K562 (cell line): ENCODE measurements around the gene ARHGEF4. TPM values are rescaled to one million over a fixed set of nuclear protein-coding genes. Genes with fewer than 3 reads are reported as not detected.

ENCODE experiments used
- ATAC-seq: fragments of 200-7000 bp; cut with Tn5 transposase; 3 replicates; pipeline ENCODE4 v1.9.1; 2020; ENCODE audit warnings: moderate library complexity
- BruUV-seq: library from RNA; stranded (reverse); fragments of 400-500 nt; replicated peaks from 2 replicates; lab custom pipeline; 2021; lab: Mats Ljungman, UMichigan
- CTCF ChIA-PET: fragments of 300-600 bp; formaldehyde crosslinking; extraction: SDS; loops from one replicate; lab custom pipeline; 2021; ENCODE audit warnings: low intra/inter-chr PET ratio; lab: Yijun Ruan, JAX
- POLR2A ChIA-PET: fragments of 300-600, 350-650 bp; sonication (Branson Sonifier 250); formaldehyde crosslinking; extraction: SDS; loops from one replicate; lab custom pipeline; 2021; ENCODE audit warnings: antibody characterized with exemption, inconsistent platforms; lab: Yijun Ruan, JAX
- DNase-seq, 4 experiments: peaks; one replicate each; pipeline versions ENCODE4 v3.0.0 to v3.0.0-alpha.2; 2011 to 2018; ENCODE audit warnings: low spot score in 3 of 4, mixed read lengths in 3 of 4; ENCODE audit errors: extremely low read depth in 1 of 4
- FAIRE-seq: peaks from 2 replicates; lab custom pipeline; 2011; peaks lifted over from hg19 to GRCh38; lab: Jason Lieb, UNC
- H2AFZ ChIP-seq: 2 replicates; pipeline ENCODE4 v1.6.0; 2011; ENCODE audit warnings: low read depth, low read length, control low read depth, inconsistent platforms
- H3K27ac ChIP-seq: fragments of 200-600 bp; 3 replicates; pipeline ENCODE4 v1.8.0; 2011; ENCODE audit warnings: low read depth, mild to moderate bottlenecking, control low read depth, inconsistent platforms, low read length, moderate library complexity, mixed read lengths; ENCODE audit errors: extremely low read depth
- H3K27me3 ChIP-seq, 2 experiments: fragments of 300-600 bp in 1 of 2; 2 replicates in 1 of 2; 3 replicates in 1 of 2; pipeline versions ENCODE4 v1.6.0 to v1.8.0; 2011; ENCODE audit warnings: inconsistent platforms in 2 of 2, low read length in 2 of 2, mild to moderate bottlenecking in 1 of 2, mixed read lengths in 1 of 2, moderate library complexity in 1 of 2; ENCODE audit not compliant: control insufficient read depth in 2 of 2, insufficient read depth in 2 of 2
- H3K36me3 ChIP-seq: fragments of 300-600 bp; 3 replicates; pipeline ENCODE4 v1.8.0; 2011; ENCODE audit warnings: mild to moderate bottlenecking, low read length, inconsistent platforms; ENCODE audit not compliant: control insufficient read depth, insufficient read depth
- H3K4me1 ChIP-seq, 2 experiments: fragments of 200-600 bp in 1 of 2; replicated peaks in 1 of 2; 2 replicates in 1 of 2; 3 replicates in 1 of 2; pipeline versions ENCODE4 v1.5.1 to v1.8.0; 2011; ENCODE audit warnings: inconsistent platforms in 2 of 2, low read length in 2 of 2, mild to moderate bottlenecking in 1 of 2, mixed read lengths in 1 of 2, moderate library complexity in 1 of 2; ENCODE audit not compliant: control insufficient read depth in 2 of 2, insufficient read depth in 2 of 2
- H3K4me2 ChIP-seq: 2 replicates; pipeline ENCODE4 v1.6.1; 2011; ENCODE audit warnings: low read length, control low read depth, inconsistent platforms, mixed read lengths; ENCODE audit not compliant: insufficient read depth
- H3K4me3 ChIP-seq: fragments of 200-600 bp; sonication (generic), shearing (Covaris generic); 2 replicates; pipeline ENCODE4 v1.5.1; 2016; ENCODE audit warnings: control low read depth, inconsistent platforms
- H3K79me2 ChIP-seq: fragments of 200-600 bp; 3 replicates; pipeline ENCODE4 v1.8.0; 2011; ENCODE audit warnings: low read length, inconsistent platforms; ENCODE audit not compliant: control insufficient read depth, insufficient read depth
- H3K9ac ChIP-seq, 2 experiments: 2 replicates each; pipeline versions ENCODE4 v1.6.0 to v1.6.1; 2011; ENCODE audit warnings: low read depth in 2 of 2, low read length in 2 of 2, control low read depth in 1 of 2, inconsistent platforms in 1 of 2, mild to moderate bottlenecking in 1 of 2, mixed read lengths in 1 of 2; ENCODE audit not compliant: insufficient read depth in 1 of 2
- H3K9me1 ChIP-seq: one replicate; pipeline ENCODE4 v1.6.0; 2011; ENCODE audit warnings: inconsistent platforms, mild to moderate bottlenecking, low read length, moderate library complexity; ENCODE audit not compliant: control insufficient read depth, insufficient read depth
- H3K9me3 ChIP-seq: replicated peaks from 2 replicates; pipeline ENCODE4 v1.5.1; 2011; ENCODE audit warnings: low read depth, low read length, inconsistent platforms; ENCODE audit not compliant: control insufficient read depth, insufficient read depth
- H4K20me1 ChIP-seq: replicated peaks from 2 replicates; pipeline ENCODE4 v1.6.1; 2011; ENCODE audit warnings: low read length, inconsistent platforms, mixed read lengths; ENCODE audit not compliant: control insufficient read depth, insufficient read depth
- BCL6 ChIP-seq: fragments of 250-450 bp; sonication (Bioruptor Pico); IDR thresholded peaks from 2 replicates; pipeline ENCODE4 v1.4.0; 2020
- ILK ChIP-seq: fragments of 450-650 bp; IDR thresholded peaks from 2 replicates; pipeline ENCODE4 v1.6.1; 2016; ENCODE audit warnings: missing genetic modification characterization, low read depth, mild to moderate bottlenecking, missing compliant biosample characterization, moderate library complexity, borderline replicate concordance
- IRF2 ChIP-seq: sonication (generic); formaldehyde crosslinking; IDR thresholded peaks from 2 replicates; pipeline ENCODE4 v1.8.1; 2022; ENCODE audit warnings: mild to moderate bottlenecking, missing genetic modification reagents
- MIER1 ChIP-seq: fragments of 450-650 bp; IDR thresholded peaks from 2 replicates; pipeline ENCODE4 v1.6.1; 2016; ENCODE audit warnings: antibody characterized with exemption, mild to moderate bottlenecking, low read depth
- MTA1 ChIP-seq: fragments of 450-650 bp; IDR thresholded peaks from 2 replicates; pipeline ENCODE4 v1.6.1; 2017; ENCODE audit warnings: borderline replicate concordance
- NR1H2 ChIP-seq: sonication (generic); formaldehyde crosslinking; IDR thresholded peaks from 2 replicates; pipeline ENCODE4 v1.4.0; 2020; ENCODE audit warnings: mild to moderate bottlenecking, missing genetic modification reagents
- SLC30A9 ChIP-seq: fragments of 250-450 bp; sonication (Bioruptor Pico); IDR thresholded peaks from 2 replicates; pipeline ENCODE4 v1.8.0; 2022; ENCODE audit warnings: mild to moderate bottlenecking, moderate library complexity
- SREBF2 ChIP-seq: sonication (generic); formaldehyde crosslinking; IDR thresholded peaks from 2 replicates; pipeline ENCODE4 v1.4.0; 2020; ENCODE audit warnings: mild to moderate bottlenecking, missing genetic modification reagents
- ZEB2 ChIP-seq: fragments of 450-650 bp; IDR thresholded peaks from 2 replicates; pipeline ENCODE4 v1.6.1; 2016
- ZFP30 ChIP-seq: fragments of 250-450 bp; sonication (Bioruptor Pico); IDR thresholded peaks from 2 replicates; pipeline ENCODE4 v1.8.0; 2022; ENCODE audit warnings: moderate library complexity, mild to moderate bottlenecking, inconsistent platforms, borderline replicate concordance
- ZNF644 ChIP-seq: fragments of 200-800 bp; sonication (Bioruptor generic); IDR thresholded peaks from 2 replicates; pipeline ENCODE4 v1.6.1; 2016; ENCODE audit warnings: low read depth, missing genetic modification characterization, missing compliant biosample characterization
- ZNF778 ChIP-seq: fragments of 450-650 bp; formaldehyde crosslinking; IDR thresholded peaks from 2 replicates; pipeline ENCODE4 v1.4.0; 2020; ENCODE audit warnings: mild to moderate bottlenecking, moderate library complexity
- WGBS: fragments of 100-300 bp; shearing (Covaris generic); methylation state at CpG from one replicate; pipeline ENCODE4 v1.1.6; 2016; ENCODE audit warnings: low coverage, mixed read lengths; ENCODE audit not compliant: insufficient coverage; ENCODE audit errors: missing lambda C conversion rate; 5-methylcytosine and 5-hydroxymethylcytosine counted together
- in situ Hi-C: fragments of 300-500 bp; cut with MboI; formaldehyde crosslinking; loops from 4 replicates; pipeline ENCODE4 v1.15.0; 2018; ENCODE audit warnings: inconsistent platforms, mixed read lengths
- intact Hi-C: fragments of 100-400 bp; cut with micrococcal nuclease; formaldehyde crosslinking; loops from 2 replicates; pipeline ENCODE4 v1.14.2; 2022
- polyA plus RNA-seq, 8 experiments: library from polyadenylated mRNA; depleted of rRNA in 4 of 8; stranded (reverse) in 5 of 8; unstranded in 3 of 8; fragments of >200 nt; fragmentation: Nextera tagmentation in 2 of 8; fragmentation: Illumina TruSeq in 1 of 8; extraction: Ambion mirVana in 2 of 8; extraction: Trizol in 1 of 8; gene quantifications; 2 replicates each; pipeline versions ENCODE4 v1.2.1 to v1.2.3, GENCODE V29; 2011 to 2014; ENCODE audit warnings: inconsistent platforms in 1 of 8, missing spikeins in 1 of 8
- total RNA-seq, 7 experiments: library from RNA; depleted of rRNA in 6 of 7; stranded (reverse); fragments of >200 nt in 6 of 7; fragmentation: Illumina TruSeq in 2 of 7; extraction: Trizol in 2 of 7; gene quantifications; 2 replicates each; pipeline versions ENCODE4 v1.2.1 to v1.2.3, GENCODE V29; 2011 to 2021; ENCODE audit warnings: low replicate concordance in 1 of 7
- TF ChIP-seq, protein P1 (sequence below), 2 experiments: fragments of 150-350 bp in 1 of 2; IDR thresholded peaks; 2 replicates each; pipeline ENCODE4 v1.6.1; 2012 to 2016; ENCODE audit warnings: low read depth in 2 of 2, low read length in 2 of 2, mild to moderate bottlenecking in 1 of 2, moderate library complexity in 1 of 2
- TF ChIP-seq, protein P2 (sequence below): sonication (generic); IDR thresholded peaks from 2 replicates; pipeline ENCODE4 v1.6.1; 2016
- TF ChIP-seq, protein P3 (sequence below): sonication (generic); formaldehyde crosslinking; IDR thresholded peaks from 2 replicates; pipeline ENCODE4 v1.9.0; 2022; ENCODE audit warnings: mild to moderate bottlenecking, missing genetic modification reagents

Gene ARHGEF4
- total and polyA plus RNA-seq, 9 of the 15 experiments (the other 6 are each of a cell fraction or from before 2014, with no cell fraction given), result not detected

DNA sequence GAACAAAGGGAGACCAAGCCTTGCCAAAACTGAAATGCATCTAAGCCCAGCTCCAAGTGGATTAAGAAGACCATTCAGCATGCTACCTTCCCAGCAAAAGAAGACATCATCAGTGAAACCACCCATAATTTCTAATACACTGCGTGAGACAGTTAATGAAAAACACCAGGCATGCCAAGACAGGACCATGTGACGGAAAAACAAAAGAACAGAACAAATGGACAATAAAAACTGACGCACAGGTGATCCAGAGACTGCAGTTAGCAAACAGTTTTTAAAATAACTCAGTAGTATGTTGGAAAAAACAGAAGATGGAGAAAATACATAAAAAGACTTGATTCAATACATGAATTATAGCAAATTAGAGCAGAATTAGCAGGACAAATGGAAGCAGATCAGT is 241.3 kb downstream of the ARHGEF4 start:
- no peak overlapping the region for H3K4me2 ChIP-seq
- FAIRE-seq, result no peak
- no peak for ATAC-seq
- no TSS peak for BruUV-seq
- H3K79me2 ChIP-seq, result peaks cover 81% of the 10 kb centered on the region
- DNase-seq, result no peak
- POLR2A ChIA-PET, result interaction anchor here (0.9 to 1.2 kb wide), 3 partner anchors 10 to 15 kb away, joined by 3 to 4 read pairs (median 3); no protein-coding TSS in a partner anchor
- H3K36me3 ChIP-seq, result peaks cover 89% of the 10 kb centered on the region; the same call in 2 of the 3 replicates
- no peak overlapping the region for H2AFZ ChIP-seq
- in situ Hi-C loops, result no loop called here
- no peaks in the 10 kb centered on the region for H3K9me3 ChIP-seq
- no peaks in the 10 kb centered on the region for H3K4me1 ChIP-seq
- CTCF ChIA-PET, result no interaction called here
- no peak overlapping the region for H3K9ac ChIP-seq
- TF ChIP-seq ILK (tag) (no peak), MIER1 (no peak), NR1H2 (no peak), MTA1 (no peak), IRF2 (no peak), BCL6 (no peak), SLC30A9 (CRISPR knock-in tag) (no peak), ZFP30 (CRISPR knock-in tag) (no peak), ZNF644 (tag) (no peak), SREBF2 (CRISPR knock-in tag) (no peak), ZNF778 (no peak), ZEB2 (no peak)
- TF ChIP-seq, protein P1, sequence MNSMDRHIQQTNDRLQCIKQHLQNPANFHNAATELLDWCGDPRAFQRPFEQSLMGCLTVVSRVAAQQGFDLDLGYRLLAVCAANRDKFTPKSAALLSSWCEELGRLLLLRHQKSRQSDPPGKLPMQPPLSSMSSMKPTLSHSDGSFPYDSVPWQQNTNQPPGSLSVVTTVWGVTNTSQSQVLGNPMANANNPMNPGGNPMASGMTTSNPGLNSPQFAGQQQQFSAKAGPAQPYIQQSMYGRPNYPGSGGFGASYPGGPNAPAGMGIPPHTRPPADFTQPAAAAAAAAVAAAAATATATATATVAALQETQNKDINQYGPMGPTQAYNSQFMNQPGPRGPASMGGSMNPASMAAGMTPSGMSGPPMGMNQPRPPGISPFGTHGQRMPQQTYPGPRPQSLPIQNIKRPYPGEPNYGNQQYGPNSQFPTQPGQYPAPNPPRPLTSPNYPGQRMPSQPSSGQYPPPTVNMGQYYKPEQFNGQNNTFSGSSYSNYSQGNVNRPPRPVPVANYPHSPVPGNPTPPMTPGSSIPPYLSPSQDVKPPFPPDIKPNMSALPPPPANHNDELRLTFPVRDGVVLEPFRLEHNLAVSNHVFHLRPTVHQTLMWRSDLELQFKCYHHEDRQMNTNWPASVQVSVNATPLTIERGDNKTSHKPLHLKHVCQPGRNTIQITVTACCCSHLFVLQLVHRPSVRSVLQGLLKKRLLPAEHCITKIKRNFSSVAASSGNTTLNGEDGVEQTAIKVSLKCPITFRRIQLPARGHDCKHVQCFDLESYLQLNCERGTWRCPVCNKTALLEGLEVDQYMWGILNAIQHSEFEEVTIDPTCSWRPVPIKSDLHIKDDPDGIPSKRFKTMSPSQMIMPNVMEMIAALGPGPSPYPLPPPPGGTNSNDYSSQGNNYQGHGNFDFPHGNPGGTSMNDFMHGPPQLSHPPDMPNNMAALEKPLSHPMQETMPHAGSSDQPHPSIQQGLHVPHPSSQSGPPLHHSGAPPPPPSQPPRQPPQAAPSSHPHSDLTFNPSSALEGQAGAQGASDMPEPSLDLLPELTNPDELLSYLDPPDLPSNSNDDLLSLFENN (IDR thresholded peaks at IDR 0.05; ENCODE audit: low read depth in 2 of 2, low read length in 2 of 2), result no peak
- TF ChIP-seq, protein P2, sequence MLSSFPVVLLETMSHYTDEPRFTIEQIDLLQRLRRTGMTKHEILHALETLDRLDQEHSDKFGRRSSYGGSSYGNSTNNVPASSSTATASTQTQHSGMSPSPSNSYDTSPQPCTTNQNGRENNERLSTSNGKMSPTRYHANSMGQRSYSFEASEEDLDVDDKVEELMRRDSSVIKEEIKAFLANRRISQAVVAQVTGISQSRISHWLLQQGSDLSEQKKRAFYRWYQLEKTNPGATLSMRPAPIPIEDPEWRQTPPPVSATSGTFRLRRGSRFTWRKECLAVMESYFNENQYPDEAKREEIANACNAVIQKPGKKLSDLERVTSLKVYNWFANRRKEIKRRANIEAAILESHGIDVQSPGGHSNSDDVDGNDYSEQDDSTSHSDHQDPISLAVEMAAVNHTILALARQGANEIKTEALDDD, result no peak
- TF ChIP-seq, protein P3, sequence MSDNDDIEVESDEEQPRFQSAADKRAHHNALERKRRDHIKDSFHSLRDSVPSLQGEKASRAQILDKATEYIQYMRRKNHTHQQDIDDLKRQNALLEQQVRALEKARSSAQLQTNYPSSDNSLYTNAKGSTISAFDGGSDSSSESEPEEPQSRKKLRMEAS (CRISPR knock-in tag), result no peak
- TF ChIP-seq, all 486 proteins: peak for 0
- 94% methylated on average over 3 of the region's 3 CpGs for WGBS
- peaks cover 9% of the 10 kb centered on the region for H4K20me1 ChIP-seq
- no peak overlapping the region for H3K27ac ChIP-seq
- no peaks in the 10 kb centered on the region for H3K27me3 ChIP-seq
- H3K9me1 ChIP-seq, result no peaks in the 10 kb centered on the region
- H3K4me3 ChIP-seq, result no peak overlapping the region
- intact Hi-C loops, result no loop called here
